Measurements from ENCODE around the gene PRMT2.

- TF ChIP-seq CTCF (IDR thresholded peaks at IDR 0.05) (no peak), POLR2A (IDR thresholded peaks at IDR 0.05) (no peak)
These were observed 36.6 kb upstream of the PRMT2 start for GRCh38 chr21:46598581-46599572.

Data from heart left ventricle (tissue), 13 donors.